GM19238 (cell line): ENCODE measurements around the gene ATF2.
"Not testable (repeated sequence)": the region's sequence is repeated elsewhere in the genome, so short reads cannot be mapped to it uniquely, and the experiment has no call there.

Source experiments
- DNase-seq: peaks from one replicate; pipeline ENCODE4 v3.0.0; 2011; ENCODE audit warnings: low spot score; ENCODE audit not compliant: insufficient read length

The ATF2 gene

DNA sequence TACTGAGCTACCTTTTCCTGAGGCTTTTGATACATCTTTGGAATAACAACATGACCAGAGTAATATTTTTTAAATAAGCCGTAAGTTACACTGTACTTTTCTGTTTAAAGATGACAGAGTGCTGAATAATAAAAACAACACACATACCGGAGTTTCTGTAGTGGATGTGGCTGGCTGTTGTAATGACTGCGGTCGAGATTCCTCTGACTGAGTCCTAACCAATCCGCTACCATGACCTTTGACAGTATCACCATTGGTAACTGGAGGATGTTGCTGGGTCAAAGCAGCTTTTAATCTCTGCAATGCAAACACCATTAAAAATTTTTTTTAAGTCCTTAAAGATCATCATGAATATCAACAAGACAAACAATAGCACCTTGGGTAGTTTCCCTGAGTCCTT is 70.7 kb downstream of the ATF2 start:
- no peak for DNase-seq

DNA sequence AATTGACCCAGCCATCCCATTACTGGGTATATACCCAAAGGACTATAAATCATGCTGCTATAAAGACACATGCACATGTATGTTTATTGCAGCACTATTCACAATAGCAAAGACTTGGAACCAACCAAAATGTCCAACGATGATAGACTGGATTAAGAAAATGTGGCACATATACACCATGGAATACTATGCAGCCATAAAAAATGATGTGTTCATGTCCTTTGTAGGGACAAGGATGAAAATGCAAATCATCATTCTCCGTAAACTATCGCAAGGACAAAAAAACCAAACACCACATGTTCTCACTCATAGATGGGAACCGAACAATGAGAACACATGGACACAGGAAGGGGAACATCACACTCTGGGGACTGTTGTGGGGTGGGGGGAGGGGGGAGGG is 83.9 kb downstream of the ATF2 start:
- DNase-seq = not testable (repeated sequence)

DNA sequence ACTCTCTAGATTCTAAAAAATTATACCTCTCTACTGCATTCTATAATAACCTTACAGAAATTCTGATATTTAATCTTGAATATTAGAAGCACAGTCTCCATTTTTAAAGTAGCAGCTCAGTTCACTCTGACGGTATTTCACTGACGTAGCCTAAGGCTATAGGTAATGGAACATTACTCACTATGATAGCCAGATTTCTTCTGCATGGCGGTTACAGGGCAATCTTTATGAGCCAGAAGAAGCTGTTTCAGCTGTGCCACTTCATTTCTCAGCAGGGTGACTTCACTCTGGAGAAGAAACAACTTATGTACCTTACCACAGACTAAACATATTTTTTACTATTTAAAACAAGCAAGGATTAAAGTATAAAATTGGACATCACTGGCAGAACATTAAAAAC is 87.5 kb downstream of the ATF2 start:
- no peak for DNase-seq

DNA sequence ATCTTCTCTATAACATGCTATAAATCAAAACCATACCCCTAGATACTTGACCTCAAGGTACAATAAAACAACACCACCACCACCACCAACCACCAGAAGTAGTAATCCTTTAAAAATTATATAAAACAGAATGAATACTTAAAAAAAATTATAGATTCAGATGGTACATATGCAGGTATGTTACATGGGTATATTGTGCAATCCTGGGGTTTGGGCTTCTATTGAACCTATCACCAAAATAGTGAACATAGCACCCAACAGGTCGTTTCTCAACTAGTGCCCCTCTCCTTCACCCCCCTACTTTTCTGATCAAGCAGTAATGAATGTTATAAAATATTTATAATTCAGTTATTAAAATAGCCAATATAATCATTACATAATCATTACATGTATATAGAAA is 91.7 kb downstream of the ATF2 start:
- no peak for DNase-seq

- no peak for DNase-seq
Measured at GRCh38 chr2:175074478-175074877, 93.5 kb downstream of the ATF2 start.

GRCh38 chr2:175068534-175068933 is 99.5 kb downstream of the ATF2 start:
- DNase-seq = no peak

- DNase-seq = no peak
Measured at GRCh38 chr2:175066411-175066810, 101.6 kb downstream of the ATF2 start.

GRCh38 chr2:175064797-175065196 is 103.2 kb downstream of the ATF2 start:
- DNase-seq = no peak

DNA sequence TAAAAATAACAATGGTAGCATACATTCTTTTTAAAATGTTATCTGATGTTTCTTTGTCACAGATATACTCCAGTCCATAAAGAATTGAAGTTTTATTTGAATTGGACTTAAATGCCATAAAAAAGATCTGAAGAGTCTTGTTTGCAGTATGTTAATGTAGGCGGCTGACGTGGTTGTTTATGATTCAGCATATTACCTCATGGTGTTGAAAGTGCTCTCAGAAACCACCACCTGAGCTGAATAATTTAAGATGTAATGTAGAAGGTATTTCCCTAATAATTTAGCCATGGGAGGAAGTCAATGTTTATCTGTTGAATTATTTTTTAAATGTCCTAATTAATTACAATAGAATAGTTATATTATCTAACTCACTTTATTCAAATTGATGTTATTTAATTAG is 104.3 kb downstream of the ATF2 start:
- DNase-seq = no peak

DNA sequence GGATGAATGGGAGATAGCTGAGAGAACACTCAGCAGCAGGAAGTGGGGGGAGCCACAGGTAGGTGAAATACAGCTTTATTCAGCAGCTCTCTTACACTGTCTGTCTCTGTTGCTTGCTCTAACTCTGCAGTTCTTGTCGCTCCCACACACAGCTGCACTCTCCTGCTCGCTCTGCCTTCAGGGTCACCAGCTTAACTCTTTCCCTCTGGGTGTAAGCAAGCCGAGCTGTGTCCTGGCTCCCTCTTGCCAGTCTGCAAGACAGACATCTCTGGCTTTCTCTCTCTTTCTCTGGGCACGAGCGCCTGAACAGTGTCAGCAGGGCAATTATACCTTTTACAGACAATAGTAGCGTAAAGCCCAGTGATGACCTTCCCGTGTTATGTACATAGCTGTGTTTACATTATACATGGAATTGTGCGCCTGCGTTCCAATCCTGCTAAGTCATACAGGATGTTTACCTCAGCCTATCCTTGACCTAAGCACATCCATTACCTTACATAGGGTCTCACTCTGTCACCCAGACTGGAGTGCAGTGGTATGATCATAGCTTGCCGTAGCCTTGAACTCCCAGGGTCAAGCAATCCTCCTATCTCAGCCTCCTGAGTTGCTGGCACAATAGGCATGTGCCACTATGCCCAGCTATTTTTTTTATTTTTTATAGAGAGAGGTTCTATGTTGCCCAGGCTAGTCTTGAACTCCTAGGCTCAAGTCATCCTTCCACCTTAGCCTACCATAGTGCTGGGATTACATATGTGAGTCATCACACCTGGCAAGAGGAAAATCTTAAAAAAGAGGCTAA is 105.0 kb downstream of the ATF2 start:
- no peak for DNase-seq

DNA sequence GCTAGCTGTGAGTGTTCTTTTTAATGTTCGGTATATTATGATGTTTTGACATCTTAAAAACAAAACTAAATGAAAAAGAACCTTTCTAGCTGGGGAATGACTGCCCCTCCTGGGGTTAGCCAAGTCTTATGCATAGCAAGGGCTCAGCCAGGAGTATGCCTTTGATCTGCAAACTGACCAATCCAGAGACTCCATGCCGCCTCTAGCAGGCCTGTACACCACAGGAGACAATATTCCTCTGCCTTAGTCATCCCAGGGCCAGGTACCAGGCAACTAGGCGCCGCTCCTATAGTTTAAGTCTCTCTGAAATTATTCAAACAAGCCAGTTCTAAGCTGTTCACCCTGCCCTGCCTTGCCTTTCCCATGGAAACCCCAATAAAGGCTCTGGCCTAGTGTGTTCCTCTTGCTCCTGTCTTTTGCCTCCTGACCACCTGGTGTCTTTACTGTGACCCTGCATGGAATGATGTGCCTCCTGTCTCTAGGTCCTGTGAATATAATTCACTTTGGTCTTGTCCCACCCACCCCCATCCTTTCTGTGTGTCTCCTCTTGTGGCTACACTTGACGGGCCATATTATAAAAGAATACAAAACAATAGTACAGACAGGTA is 110.8 kb downstream of the ATF2 start:
- no peak for DNase-seq

DNA sequence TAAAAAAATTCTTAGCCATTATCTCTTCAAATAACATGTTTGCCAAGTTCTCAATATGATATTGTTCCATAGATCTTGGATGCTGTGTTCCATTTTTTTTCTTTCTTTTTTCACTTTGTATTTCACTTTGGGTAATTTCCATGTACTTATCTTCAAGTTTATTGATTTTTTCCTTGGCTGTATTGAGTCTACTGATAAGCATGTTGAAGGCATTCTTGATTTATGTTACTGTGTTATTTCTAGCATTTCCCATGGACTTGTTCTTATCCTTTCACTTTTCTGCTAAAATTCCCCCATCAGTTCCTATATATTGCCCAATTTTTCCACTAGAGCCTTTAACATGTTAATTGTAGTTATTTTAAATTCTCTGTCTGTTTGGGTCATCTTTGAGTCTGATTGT is 112.0 kb downstream of the ATF2 start:
- DNase-seq = no peak

DNA sequence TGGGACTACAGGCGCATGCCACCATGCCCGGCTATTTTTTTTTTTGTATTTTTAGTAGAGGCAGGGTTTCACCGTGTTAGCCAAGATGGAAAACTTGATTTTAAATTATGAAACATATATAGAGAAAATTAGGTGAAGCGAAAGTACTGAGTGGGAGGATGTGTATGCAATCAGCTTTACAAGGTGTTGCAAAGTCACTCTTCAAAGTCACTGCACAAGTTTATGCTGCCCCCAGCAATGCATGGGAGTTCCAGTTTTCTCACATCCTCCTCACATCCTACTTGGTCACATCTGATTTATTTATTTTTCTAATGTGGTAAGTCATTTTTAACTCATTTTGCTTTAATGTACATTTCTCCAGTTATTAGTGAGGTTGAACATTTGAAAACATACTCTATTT is 113.7 kb downstream of the ATF2 start:
- no peak for DNase-seq

DNA sequence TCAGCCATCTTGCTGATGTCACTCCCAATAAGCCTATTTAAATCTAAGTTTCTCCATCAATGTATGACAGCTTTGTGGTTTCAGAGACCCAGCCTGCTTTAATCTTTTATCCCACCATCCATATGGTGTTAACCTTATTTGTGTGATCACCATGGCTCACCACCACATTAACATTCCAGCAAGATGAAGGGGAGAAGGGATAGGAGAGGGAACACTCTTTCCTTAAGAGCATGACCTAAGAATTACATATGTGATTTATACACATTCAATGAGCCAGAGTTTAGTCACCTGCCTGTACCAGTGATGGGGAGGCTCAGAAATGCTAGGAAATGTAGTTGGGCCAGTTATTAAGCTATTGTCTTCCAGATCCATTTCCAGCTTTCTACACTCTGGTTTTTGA is 118.3 kb downstream of the ATF2 start:
- DNase-seq = no peak

GRCh38 chr2:175048275-175048674 is 119.7 kb downstream of the ATF2 start:
- no peak for DNase-seq

DNA sequence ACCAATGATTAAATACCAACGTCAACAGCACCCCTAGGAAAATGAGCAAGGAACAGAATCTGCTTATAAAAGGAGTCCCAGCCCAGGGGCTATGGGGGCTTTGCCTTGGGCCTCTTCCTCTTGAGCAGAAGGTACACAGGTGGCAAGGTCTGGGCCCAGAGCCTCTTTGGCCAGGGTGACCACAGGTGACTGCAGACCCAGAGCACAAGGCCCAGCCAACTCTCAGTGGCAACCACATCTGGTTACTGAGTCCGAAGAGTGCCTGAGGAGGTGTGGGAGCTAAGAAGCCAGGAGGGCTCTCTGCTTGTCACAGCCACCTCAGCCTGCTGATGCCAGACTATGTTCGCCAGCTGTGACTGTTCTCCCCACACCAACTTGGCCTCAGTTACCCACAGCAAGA is 128.5 kb downstream of the ATF2 start:
- DNase-seq = no peak

DNA sequence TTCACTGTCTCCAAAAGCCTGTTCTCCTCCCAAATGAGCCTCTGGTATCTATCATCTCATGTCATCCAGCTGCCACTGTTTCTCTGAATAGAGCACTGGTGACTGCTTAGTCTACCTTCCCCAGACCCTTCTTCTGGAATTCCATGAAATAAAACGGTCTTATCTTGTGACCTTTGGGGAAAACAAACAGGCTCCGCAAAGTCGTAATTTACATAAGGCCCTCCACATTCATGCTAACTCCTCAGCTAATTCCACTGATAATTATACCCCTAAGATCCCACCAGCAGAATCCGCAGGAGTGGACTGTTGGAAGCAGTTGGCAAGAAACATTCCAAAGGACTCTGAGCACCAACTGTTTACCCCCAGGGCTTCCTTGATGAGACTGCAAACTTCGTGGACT is 129.0 kb downstream of the ATF2 start:
- DNase-seq = no peak

- no peak for DNase-seq
Measured at GRCh38 chr2:175037941-175038340, 130.1 kb downstream of the ATF2 start.

DNA sequence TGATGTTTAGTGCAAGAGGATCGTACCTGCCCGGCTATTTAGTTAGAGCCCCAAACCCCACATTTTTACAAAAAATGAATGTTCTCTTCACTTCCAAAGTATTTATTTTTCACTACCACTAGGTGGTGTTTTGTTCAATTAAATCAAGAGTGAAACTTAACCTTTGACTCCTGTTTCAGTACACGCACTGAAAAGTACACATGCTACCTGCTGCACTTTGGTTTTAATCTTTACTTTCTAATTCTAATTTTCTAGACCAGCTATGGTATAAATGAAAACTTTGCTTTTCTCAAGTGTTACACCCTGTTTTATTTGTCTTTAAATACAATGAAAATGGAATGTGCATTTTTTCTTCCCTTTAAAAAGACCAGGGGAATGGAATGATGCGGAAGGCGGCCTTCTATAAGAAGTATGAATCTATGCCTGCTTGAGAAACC is 131.4 kb downstream of the ATF2 start:
- DNase-seq = peak; percentile 5

- DNase-seq = no peak
Measured at GRCh38 chr2:175035806-175036205, 132.2 kb downstream of the ATF2 start.

DNA sequence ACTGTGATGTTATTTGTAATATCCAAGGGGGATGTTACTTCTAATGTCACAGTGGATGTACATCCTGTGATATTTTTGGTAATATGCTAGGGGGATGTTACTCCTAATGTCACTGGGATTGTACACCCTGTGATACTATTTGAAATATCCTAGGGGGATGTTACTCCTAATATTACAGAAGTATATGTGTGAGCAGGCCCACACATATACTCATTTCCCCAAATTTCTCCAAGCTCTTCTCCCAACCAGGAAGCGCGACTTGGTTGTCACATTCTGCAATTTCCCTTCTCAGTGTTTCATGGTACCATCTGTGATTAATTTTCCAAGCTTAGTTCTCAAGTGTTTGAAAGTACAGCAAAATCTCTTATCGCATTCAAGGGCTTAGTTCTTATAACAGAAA is 133.3 kb downstream of the ATF2 start:
- no peak for DNase-seq

DNA sequence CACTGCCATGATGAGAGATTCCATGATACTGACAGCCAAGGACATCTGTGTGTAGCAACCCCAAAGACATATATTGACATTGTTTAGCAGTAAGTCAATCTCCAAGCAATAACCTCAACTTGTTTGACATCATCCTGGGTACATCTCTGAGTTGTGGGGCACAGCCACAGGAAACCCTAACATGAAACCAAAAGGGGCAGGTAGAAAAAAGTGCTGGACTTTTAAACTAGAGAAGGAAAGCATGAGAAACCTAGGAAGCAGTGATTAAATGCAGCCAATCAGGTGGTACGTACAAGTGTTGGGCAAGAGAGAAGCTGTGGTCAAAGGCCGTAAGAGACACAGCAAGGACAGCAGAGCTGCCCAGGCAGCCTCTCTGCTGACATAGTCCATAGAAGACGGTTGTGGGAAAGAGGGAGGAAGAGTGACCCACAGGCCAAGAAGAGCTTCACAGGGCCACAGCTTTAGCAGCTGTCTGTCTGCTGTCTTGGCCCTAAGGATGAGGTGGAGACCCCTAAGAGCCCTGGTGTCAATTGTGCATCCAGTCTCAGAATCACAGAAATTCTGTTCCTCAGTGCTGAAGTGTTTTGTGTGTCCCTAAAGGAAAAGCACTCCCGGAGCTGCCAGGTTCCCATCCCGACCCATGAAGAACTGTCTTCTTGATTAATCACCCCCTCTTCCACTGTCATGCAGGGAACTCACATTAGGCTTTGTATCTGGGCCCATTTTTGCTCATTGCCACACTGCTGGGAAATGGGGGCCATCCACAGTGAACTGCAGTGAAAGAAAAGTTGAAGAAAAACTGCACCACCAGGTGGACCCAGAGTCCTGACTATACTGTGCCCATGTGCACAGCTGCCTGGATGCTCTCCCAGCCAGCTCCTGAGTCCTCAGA is 137.4 kb downstream of the ATF2 start:
- no peak for DNase-seq
